GM12801 (cell line): Measurements from ENCODE around the gene KY.

Experiments used
- TF ChIP-seq, protein P1 (sequence below): IDR thresholded peaks from one replicate; pipeline ENCODE4 v1.5.1; 2011; ENCODE audit warnings: control low read depth; ENCODE audit not compliant: insufficient read length; ENCODE audit errors: extremely low read depth

The KY gene

DNA sequence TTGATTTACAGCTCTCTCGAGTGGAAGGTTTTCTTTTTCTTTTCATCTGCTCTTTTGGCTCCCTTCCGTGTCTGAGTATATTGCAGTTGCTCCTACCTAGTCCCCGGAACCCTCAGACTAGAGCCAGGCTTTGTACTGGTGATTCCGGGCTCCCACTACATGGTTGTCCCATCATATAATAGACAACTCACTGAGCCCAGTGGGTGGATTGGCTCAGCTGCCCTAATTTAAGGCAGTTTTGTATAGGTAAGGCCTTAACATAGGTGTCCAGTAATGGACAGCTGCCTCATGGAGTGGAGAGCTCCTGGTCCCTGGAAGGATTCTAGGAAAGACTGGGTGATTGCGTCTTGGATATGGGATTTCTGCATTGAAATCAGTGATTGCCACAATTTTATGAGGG is 58.0 kb downstream of the KY start:
- TF ChIP-seq, protein P1, sequence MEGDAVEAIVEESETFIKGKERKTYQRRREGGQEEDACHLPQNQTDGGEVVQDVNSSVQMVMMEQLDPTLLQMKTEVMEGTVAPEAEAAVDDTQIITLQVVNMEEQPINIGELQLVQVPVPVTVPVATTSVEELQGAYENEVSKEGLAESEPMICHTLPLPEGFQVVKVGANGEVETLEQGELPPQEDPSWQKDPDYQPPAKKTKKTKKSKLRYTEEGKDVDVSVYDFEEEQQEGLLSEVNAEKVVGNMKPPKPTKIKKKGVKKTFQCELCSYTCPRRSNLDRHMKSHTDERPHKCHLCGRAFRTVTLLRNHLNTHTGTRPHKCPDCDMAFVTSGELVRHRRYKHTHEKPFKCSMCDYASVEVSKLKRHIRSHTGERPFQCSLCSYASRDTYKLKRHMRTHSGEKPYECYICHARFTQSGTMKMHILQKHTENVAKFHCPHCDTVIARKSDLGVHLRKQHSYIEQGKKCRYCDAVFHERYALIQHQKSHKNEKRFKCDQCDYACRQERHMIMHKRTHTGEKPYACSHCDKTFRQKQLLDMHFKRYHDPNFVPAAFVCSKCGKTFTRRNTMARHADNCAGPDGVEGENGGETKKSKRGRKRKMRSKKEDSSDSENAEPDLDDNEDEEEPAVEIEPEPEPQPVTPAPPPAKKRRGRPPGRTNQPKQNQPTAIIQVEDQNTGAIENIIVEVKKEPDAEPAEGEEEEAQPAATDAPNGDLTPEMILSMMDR: no peak

DNA sequence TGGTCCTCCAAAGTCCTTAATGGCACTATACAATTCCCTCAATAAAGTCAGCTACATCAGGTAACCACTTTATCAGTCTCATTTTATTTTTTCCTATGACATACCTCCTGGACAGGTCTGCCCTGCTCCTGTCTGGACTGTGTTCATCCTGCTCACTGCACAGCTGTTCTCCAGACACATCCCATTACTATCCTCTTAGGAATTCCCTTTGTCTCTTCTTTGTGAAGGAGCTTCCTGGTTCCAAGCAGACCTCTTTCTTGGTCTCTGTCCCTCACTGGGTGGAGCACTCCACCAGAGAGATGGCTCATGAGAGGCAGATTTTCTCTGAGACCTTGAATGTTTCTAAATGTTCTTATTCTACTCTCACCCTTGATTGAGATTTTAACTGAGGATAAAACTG is 60.1 kb downstream of the KY start:
- TF ChIP-seq, protein P1: no peak

DNA sequence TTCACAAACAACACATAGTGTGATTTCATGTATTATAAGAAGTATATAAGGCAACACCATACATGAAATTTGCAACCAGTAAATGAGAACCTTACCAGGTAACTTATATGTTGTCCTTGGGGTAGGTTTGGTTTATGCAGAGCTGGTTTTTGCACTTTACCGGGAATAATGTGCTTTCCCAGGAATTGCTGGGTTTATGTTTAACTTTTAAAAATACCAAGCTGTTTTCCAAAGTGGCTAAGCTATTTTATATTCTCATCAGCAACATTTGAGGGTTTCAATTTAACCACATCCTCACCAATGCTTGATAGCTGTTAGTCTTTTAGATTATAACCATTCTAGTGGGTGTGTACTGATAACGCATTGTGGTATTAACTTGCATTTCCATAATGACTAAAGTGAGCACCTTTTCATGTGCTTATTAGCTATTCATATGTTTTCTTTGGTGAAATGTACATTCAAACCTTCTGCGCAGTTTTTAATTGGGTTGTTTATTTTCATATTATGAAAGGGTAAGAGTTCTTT is 71.6 kb downstream of the KY start:
- TF ChIP-seq, protein P1: no peak

DNA sequence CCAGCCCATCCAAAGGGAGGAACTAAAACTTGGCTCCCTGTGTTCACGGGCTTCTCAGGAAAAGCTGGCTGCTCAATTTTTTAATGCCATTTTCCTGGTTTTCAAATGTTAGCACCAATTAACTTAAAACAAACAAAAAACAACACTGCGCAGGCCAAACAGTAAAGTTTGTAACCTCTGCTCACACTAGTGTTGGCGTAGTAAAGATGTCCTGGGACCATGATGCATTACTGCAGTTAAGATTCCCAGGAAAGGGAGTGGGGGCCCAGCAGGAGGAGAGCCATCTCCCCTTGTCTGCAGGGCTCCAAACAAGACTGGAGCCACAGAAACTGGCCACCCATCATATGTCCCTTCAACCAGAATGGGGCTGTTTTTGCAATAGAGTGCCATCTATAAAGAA is 74.0 kb downstream of the KY start:
- TF ChIP-seq, protein P1: no peak

DNA sequence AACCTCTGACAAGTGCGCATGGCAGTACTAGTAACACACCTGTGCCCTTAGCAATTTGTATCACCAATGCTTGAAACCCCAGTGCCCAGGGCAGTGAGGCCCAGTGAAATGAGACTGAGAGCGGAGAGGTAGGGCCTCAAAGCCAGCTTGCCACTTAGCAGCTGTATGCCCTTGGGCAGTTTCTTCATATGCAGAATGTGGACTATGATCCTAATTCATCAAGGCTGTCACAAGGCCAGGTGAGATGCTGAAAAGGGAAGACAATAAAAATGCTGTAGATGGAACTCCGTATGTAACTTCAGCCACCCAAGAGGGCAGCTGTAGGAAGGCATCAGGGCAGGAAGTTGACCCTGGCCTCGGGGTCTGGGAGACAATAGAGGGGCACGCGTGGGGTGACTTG is 74.4 kb downstream of the KY start:
- TF ChIP-seq, protein P1: no peak

DNA sequence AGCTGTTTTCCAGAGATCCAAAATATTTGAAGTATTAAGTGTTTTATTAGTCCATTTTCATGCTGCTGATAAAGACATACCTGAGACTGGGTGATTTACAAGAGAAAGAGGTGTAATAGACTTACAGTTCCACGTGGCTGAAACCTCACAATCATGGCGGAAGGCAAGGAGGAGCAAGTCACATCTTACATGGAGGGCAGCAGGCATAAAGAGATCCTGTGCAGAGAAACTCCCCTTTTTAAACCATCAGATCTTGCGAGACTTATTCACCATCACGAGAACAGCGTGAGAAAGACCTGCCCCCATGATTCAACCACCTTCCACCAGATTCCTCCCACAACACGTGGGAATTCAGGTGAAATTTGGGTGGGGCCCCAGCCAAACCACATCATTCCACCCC is 82.0 kb downstream of the KY start:
- TF ChIP-seq, protein P1: no peak

DNA sequence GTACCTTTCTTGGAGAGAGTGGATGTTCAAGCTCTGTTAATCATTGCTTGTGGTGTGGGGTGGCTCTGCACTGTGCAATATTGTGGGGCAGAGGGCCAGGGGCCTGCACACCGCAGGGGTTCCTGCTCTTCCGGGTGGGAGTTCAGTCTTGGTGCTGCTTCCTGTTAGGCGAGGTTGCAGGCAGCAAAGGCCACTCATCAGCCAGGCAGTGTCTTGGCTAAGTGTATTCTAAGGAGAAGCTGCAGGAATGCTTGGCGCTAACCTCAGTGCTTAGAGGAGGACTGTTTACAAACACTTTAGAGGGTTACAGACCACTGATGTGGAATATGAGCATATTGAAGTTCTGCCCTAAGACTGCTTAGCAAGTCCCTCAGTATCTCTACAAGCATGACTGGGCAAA is 83.2 kb downstream of the KY start:
- TF ChIP-seq, protein P1: no peak

DNA sequence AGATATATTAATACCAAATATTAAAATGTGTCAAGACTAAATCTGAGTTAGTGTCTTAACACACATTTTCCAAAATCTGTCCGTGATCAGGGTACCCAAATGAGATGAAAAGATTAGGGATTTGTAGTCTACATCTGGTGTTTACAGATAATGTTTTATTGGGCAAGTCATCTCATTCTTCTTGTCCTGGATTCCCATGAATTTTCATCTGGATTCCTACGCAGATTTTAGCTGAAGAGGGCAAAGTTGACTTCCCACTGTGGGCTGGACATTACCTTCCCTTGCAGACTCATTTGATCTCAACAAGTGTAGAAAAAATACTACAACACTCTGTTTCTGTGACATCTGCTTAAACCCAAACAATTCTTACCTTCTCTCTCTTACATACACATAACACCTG is 85.8 kb downstream of the KY start:
- TF ChIP-seq, protein P1: no peak
